ENCODE results near the gene ZNF496. TPM values are rescaled to one million over a fixed set of nuclear protein-coding genes. Genes with fewer than 3 reads are reported as not detected.
A peak's percentile ranks its signal among the peaks of the same experiment; 100 is the strongest.

The ZNF496 gene
- total RNA-seq, 2 experiments from 2014 or later = 15.8 to 19.9 TPM

DNA sequence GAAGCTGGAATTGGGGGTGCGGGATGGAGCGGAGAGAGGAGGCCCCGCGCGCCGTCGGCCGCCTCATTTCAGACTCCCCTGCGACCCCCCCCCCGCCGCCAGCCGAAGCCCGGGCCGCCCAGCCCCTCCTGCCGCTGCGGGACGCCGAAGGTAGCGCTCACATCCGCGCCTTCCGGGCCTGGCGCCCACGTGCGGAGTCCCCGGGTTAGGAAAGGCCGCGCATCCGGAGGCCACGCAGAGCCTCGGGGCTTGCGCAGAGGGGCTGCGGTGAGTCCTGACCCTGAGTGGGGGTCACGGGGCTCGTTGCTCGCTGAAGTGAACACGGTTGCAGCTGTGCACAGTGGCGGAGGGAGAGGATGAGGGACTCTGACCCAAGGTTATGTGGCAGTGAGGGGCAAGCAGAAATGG, 552 bp upstream of the ZNF496 start:
- peak overlapping the region; percentile 86 for H3K4me3 Mint-ChIP-seq
- H3K36me3 Mint-ChIP-seq (ENCODE audit: low read depth) = no peaks in the 10 kb centered on the region
- DNase-seq = peak; percentile 7 to 71 (median 39)
- no peaks in the 10 kb centered on the region for H3K9me3 Mint-ChIP-seq
- peaks cover 3% of the 10 kb centered on the region for H3K36me3 ChIP-seq (ENCODE audit: insufficient read depth, low read length)
- H3K27me3 ChIP-seq (ENCODE audit: control insufficient read depth in 1 of 2, insufficient read depth in 2 of 2, low read length in 2 of 2) = no peaks in the 10 kb centered on the region
- TF ChIP-seq, protein P1, sequence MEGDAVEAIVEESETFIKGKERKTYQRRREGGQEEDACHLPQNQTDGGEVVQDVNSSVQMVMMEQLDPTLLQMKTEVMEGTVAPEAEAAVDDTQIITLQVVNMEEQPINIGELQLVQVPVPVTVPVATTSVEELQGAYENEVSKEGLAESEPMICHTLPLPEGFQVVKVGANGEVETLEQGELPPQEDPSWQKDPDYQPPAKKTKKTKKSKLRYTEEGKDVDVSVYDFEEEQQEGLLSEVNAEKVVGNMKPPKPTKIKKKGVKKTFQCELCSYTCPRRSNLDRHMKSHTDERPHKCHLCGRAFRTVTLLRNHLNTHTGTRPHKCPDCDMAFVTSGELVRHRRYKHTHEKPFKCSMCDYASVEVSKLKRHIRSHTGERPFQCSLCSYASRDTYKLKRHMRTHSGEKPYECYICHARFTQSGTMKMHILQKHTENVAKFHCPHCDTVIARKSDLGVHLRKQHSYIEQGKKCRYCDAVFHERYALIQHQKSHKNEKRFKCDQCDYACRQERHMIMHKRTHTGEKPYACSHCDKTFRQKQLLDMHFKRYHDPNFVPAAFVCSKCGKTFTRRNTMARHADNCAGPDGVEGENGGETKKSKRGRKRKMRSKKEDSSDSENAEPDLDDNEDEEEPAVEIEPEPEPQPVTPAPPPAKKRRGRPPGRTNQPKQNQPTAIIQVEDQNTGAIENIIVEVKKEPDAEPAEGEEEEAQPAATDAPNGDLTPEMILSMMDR (IDR thresholded peaks at IDR 0.05) = no peak
- H3K27ac ChIP-seq (ENCODE audit: low read depth in 1 of 2, low read length in 2 of 2) = no peak overlapping the region
- ChIA-PET CTCF (no interaction called here), POLR2A (interaction anchor here (1.0 to 1.3 kb wide), 4 partner anchors 10 to 125 kb away, joined by 3 to 4 read pairs (median 3); no protein-coding TSS in a partner anchor)
- H3K27me3 Mint-ChIP-seq = no peaks in the 10 kb centered on the region
- no peaks in the 10 kb centered on the region for H3K9me3 ChIP-seq (ENCODE audit: control insufficient read depth in 1 of 2, insufficient read depth in 1 of 2, low read length in 2 of 2)
- ATAC-seq (ENCODE audit: poor library complexity) = peak; percentile 52
- intact Hi-C loops (cut with DNase I, micrococcal nuclease) = loop anchor here (5.0 to 10.0 kb wide), 4 partner anchors 120 to 400 kb away; partner anchors contain the start of genes AHCTF1 (in 1 of the 2) and ZNF669 (in 1 of the 2)
- H3K4me1 Mint-ChIP-seq (ENCODE audit: low read depth) = peaks cover 42% of the 10 kb centered on the region
- peak overlapping the region; percentile 85 for H3K4me3 ChIP-seq (ENCODE audit: low read length)
- H3K27ac Mint-ChIP-seq = no peak overlapping the region
- H3K4me1 ChIP-seq (ENCODE audit: insufficient read depth, low read length) = peaks cover 19% of the 10 kb centered on the region

DNA sequence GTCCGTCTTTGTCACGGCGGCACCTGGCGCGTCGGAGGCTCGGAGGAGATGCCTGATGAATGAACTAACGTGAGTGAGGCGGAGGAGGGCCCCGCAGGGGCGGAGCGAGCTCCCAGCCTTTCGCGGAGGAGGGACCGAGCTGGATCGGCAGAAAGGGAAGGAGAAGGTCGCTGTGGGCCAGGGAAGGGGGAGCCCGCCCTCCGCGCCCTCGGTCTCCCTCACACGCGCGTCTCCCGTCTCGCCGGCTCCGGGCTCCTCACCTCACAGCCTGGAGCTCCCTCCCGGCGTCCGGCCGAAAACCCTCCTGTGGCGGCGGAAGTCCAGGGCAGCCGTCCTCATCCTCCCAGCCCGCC, 519 bp downstream of the ZNF496 start:
- H3K36me3 Mint-ChIP-seq (ENCODE audit: low read depth) = no peaks in the 10 kb centered on the region
- H3K27me3 ChIP-seq (ENCODE audit: control insufficient read depth in 1 of 2, insufficient read depth in 2 of 2, low read length in 2 of 2) = no peaks in the 10 kb centered on the region
- H3K27me3 Mint-ChIP-seq = no peaks in the 10 kb centered on the region
- no peaks in the 10 kb centered on the region for H3K9me3 ChIP-seq (ENCODE audit: control insufficient read depth in 1 of 2, insufficient read depth in 1 of 2, low read length in 2 of 2)
- peaks cover 52% of the 10 kb centered on the region for H3K4me1 Mint-ChIP-seq (ENCODE audit: low read depth)
- intact Hi-C loops (cut with DNase I, micrococcal nuclease) = loop anchor here (5.0 to 10.0 kb wide), 4 partner anchors 119 to 399 kb away; partner anchors contain the start of genes AHCTF1 (in 1 of the 2) and ZNF669 (in 1 of the 2)
- ChIA-PET POLR2A (interaction anchor here (0.8 to 1.3 kb wide), 3 partner anchors 8 to 121 kb away, joined by 4 to 10 read pairs (median 6); no protein-coding TSS in a partner anchor), CTCF (interaction anchor here (0.5 kb wide), 1 partner anchor 39 kb away, joined by 3 read pairs; no protein-coding TSS in a partner anchor)
- peak overlapping the region; percentile 61 for H3K27ac Mint-ChIP-seq
- DNase-seq (peak; percentile 35 to 80 (median 60)), ATAC-seq (ENCODE audit: poor library complexity) (peak; percentile 75)
- TF ChIP-seq, protein P1 (IDR thresholded peaks at IDR 0.05) = no peak
- H3K36me3 ChIP-seq (ENCODE audit: insufficient read depth, low read length) = peaks cover 3% of the 10 kb centered on the region
- H3K4me3 ChIP-seq (ENCODE audit: low read length) = peak overlapping the region; percentile 85
- H3K27ac ChIP-seq (ENCODE audit: low read depth in 1 of 2, low read length in 2 of 2) = peak overlapping the region in 1 of 2 donors; percentile 9
- H3K4me1 ChIP-seq (ENCODE audit: insufficient read depth, low read length) = peaks cover 21% of the 10 kb centered on the region
- no peaks in the 10 kb centered on the region for H3K9me3 Mint-ChIP-seq
- peak overlapping the region; percentile 97 for H3K4me3 Mint-ChIP-seq

GRCh38 chr1:247330548-247331171, 1.0 kb downstream of the ZNF496 start:
- no peak for DNase-seq
- Histone ChIP-seq H3K9me3 (ENCODE audit: control insufficient read depth in 1 of 2, insufficient read depth in 1 of 2, low read length in 2 of 2) (no peaks in the 10 kb centered on the region), H3K36me3 (ENCODE audit: insufficient read depth, low read length) (peaks cover 3% of the 10 kb centered on the region), H3K4me1 (ENCODE audit: insufficient read depth, low read length) (peaks cover 21% of the 10 kb centered on the region), H3K27me3 (ENCODE audit: control insufficient read depth in 1 of 2, insufficient read depth in 2 of 2, low read length in 2 of 2) (no peaks in the 10 kb centered on the region), H3K27ac (ENCODE audit: low read depth in 1 of 2, low read length in 2 of 2) (no peak overlapping the region), H3K4me3 (ENCODE audit: low read length) (peak overlapping the region; percentile 85)
- no peaks in the 10 kb centered on the region for H3K27me3 Mint-ChIP-seq
- TF ChIP-seq, protein P1 (IDR thresholded peaks at IDR 0.05) = no peak
- H3K9me3 Mint-ChIP-seq = no peaks in the 10 kb centered on the region
- no peak for ATAC-seq (ENCODE audit: poor library complexity)
- H3K36me3 Mint-ChIP-seq (ENCODE audit: low read depth) = no peaks in the 10 kb centered on the region
- intact Hi-C loops (cut with DNase I, micrococcal nuclease) = loop anchor here (5.0 to 10.0 kb wide), 4 partner anchors 118 to 398 kb away; partner anchors contain the start of genes AHCTF1 (in 1 of the 2) and ZNF669 (in 1 of the 2)
- H3K4me1 Mint-ChIP-seq (ENCODE audit: low read depth) = peaks cover 57% of the 10 kb centered on the region
- POLR2A ChIA-PET = interaction anchor here (0.8 to 1.3 kb wide), 3 partner anchors 8 to 120 kb away, joined by 4 to 10 read pairs (median 6); no protein-coding TSS in a partner anchor
- H3K4me3 Mint-ChIP-seq = peak overlapping the region; percentile 97
- CTCF ChIA-PET = interaction anchor here (0.5 kb wide), 1 partner anchor 39 kb away, joined by 3 read pairs; no protein-coding TSS in a partner anchor
- peak overlapping the region; percentile 61 for H3K27ac Mint-ChIP-seq

Data from CD4-positive, alpha-beta T cell (primary cell).